Stimulated activated CD8-positive, alpha-beta memory T cell treated with anti-CD3 and anti-CD28 coated beads, Interleukin-7, amount 100 ng/mL, for 24 hours (primary cell): Measurements from ENCODE around the gene TKT.

Source experiments
- DNase-seq: peaks from one replicate; pipeline ENCODE4 v3.0.0-alpha.2; 2020; ENCODE audit warnings: low read depth

The TKT gene

GRCh38 chr3:53225651-53226050 is 30.2 kb downstream of the TKT start:
- DNase-seq = no peak

GRCh38 chr3:53225181-53225580 is 30.6 kb downstream of the TKT start:
- no peak for DNase-seq

- no peak for DNase-seq
Measured at GRCh38 chr3:53224536-53224935, 31.3 kb downstream of the TKT start.

GRCh38 chr3:53224026-53224425 is 31.8 kb downstream of the TKT start:
- no peak for DNase-seq

- no peak for DNase-seq
Measured at GRCh38 chr3:53223541-53223966, 32.3 kb downstream of the TKT start.

GRCh38 chr3:53223025-53223424 is 32.8 kb downstream of the TKT start:
- no peak for DNase-seq

GRCh38 chr3:53222183-53222901 is 33.5 kb downstream of the TKT start:
- DNase-seq = no peak

GRCh38 chr3:53221827-53222182 is 34.0 kb downstream of the TKT start:
- DNase-seq = no peak

- DNase-seq = no peak
Measured at GRCh38 chr3:53221345-53221744, 34.5 kb downstream of the TKT start.

GRCh38 chr3:53219895-53220483 is 35.8 kb downstream of the TKT start:
- DNase-seq = peak; percentile 68

- no peak for DNase-seq
Measured at GRCh38 chr3:53218131-53218530, 37.7 kb downstream of the TKT start.

- DNase-seq = no peak
Measured at GRCh38 chr3:53217175-53217574, 38.6 kb downstream of the TKT start.

GRCh38 chr3:53216723-53217122 is 39.1 kb downstream of the TKT start:
- no peak for DNase-seq

- no peak for DNase-seq
Measured at GRCh38 chr3:53215816-53216215, 40.0 kb downstream of the TKT start.

GRCh38 chr3:53213276-53213675 is 42.5 kb downstream of the TKT start:
- no peak for DNase-seq

- DNase-seq = no peak
Measured at GRCh38 chr3:53211706-53212702, 43.8 kb downstream of the TKT start.

- no peak for DNase-seq
Measured at GRCh38 chr3:53202331-53203015, 53.3 kb downstream of the TKT start.

- no peak for DNase-seq
Measured at GRCh38 chr3:53200501-53201498, 55.0 kb downstream of the TKT start.

GRCh38 chr3:53199834-53200233 is 56.0 kb downstream of the TKT start:
- DNase-seq = no peak

- DNase-seq = no peak
Measured at GRCh38 chr3:53198996-53199395, 56.8 kb downstream of the TKT start.
